ENCODE measurements around the gene CYP2U1. TPM values are rescaled to one million over a fixed set of nuclear protein-coding genes. Genes with fewer than 3 reads are reported as not detected.

Gene CYP2U1
- polyA plus RNA-seq, 3 donors = 0.77 to 1.7 (median 1.5) TPM

DNA sequence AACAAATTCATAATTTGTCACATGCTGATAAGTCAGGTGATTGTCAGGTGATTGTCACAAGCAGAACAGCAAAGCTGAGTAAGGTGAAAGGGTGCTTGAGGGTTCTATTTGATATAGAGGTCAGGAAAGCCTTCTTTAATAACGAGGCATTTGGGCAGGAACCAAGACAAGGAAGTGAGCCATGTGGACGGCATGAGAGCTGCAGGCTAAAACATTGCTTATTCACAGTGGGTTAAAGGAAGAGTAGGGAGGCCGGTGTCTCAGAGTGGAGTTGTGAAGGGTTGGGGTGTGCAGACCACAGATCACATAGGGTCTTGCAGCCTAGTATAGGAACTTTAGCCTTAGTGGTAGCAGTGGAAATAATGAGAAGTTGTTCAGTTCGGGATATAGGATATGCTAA is 31.3 kb upstream of the CYP2U1 start:
- no peaks in the 10 kb centered on the region for H3K27me3 Mint-ChIP-seq (ENCODE audit: low read depth in 3 of 3)
- peaks cover 65% of the 10 kb centered on the region for H4K20me1 ChIP-seq (ENCODE audit: insufficient read depth, low read length)
- H3K9me3 Mint-ChIP-seq = peaks cover 2 to 9% (median 5%) of the 10 kb centered on the region in 7 donors
- 88% methylated on average over 4 of the region's 4 CpGs for WGBS (ENCODE audit: insufficient coverage)
- H3K36me3 ChIP-seq (replicated peaks in 1 of 2; ENCODE audit: control insufficient read depth in 1 of 2, insufficient read depth in 2 of 2, low read length in 2 of 2) = peaks cover 45 to 100% of the 10 kb centered on the region in 2 donors
- H3K9ac ChIP-seq (ENCODE audit: insufficient read depth, low read length, poor library complexity, severe bottlenecking) = no peak overlapping the region
- TF ChIP-seq, protein P1, sequence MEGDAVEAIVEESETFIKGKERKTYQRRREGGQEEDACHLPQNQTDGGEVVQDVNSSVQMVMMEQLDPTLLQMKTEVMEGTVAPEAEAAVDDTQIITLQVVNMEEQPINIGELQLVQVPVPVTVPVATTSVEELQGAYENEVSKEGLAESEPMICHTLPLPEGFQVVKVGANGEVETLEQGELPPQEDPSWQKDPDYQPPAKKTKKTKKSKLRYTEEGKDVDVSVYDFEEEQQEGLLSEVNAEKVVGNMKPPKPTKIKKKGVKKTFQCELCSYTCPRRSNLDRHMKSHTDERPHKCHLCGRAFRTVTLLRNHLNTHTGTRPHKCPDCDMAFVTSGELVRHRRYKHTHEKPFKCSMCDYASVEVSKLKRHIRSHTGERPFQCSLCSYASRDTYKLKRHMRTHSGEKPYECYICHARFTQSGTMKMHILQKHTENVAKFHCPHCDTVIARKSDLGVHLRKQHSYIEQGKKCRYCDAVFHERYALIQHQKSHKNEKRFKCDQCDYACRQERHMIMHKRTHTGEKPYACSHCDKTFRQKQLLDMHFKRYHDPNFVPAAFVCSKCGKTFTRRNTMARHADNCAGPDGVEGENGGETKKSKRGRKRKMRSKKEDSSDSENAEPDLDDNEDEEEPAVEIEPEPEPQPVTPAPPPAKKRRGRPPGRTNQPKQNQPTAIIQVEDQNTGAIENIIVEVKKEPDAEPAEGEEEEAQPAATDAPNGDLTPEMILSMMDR (IDR thresholded peaks at IDR 0.05) = no peak
- peaks cover 5% of the 10 kb centered on the region for H3K4me1 Mint-ChIP-seq
- peak overlapping the region in 1 of 7 donors; percentile 25 for H3K27ac Mint-ChIP-seq
- H3K79me2 ChIP-seq (ENCODE audit: insufficient read depth, low read length) = peaks cover 16% of the 10 kb centered on the region
- no peaks in the 10 kb centered on the region for H3K27me3 ChIP-seq (ENCODE audit: control insufficient read depth in 2 of 2, insufficient read depth in 2 of 2, low read length in 2 of 2)
- peak overlapping the region in 1 of 2 donors; percentile 33 for H3K27ac ChIP-seq (ENCODE audit: low read depth in 1 of 2, low read length in 2 of 2)
- no peak for DNase-seq
- H3K4me1 ChIP-seq (ENCODE audit: control insufficient read depth in 1 of 2, insufficient read depth in 2 of 2, low read length in 2 of 2) = no peaks in the 10 kb centered on the region
- H3K4me3 Mint-ChIP-seq = no peak overlapping the region
- intact Hi-C loops (cut with micrococcal nuclease) = no loop called here
- peaks cover 74 to 80% of the 10 kb centered on the region in 2 donors for H3K36me3 Mint-ChIP-seq
- H3K4me2 ChIP-seq (replicated peaks; ENCODE audit: extremely low read depth, low read length, poor library complexity, severe bottlenecking) = no peak overlapping the region
- no peak overlapping the region for H2AFZ ChIP-seq (ENCODE audit: insufficient read depth, low read depth, low read length, poor library complexity, severe bottlenecking)
- no peak overlapping the region for H3K4me3 ChIP-seq (replicated peaks in 1 of 3; ENCODE audit: low read depth in 2 of 3, low read length in 3 of 3)
- no peaks in the 10 kb centered on the region for H3K9me3 ChIP-seq (replicated peaks in 1 of 2; ENCODE audit: control insufficient read depth in 1 of 2, insufficient read depth in 1 of 2, low read length in 2 of 2)

DNA sequence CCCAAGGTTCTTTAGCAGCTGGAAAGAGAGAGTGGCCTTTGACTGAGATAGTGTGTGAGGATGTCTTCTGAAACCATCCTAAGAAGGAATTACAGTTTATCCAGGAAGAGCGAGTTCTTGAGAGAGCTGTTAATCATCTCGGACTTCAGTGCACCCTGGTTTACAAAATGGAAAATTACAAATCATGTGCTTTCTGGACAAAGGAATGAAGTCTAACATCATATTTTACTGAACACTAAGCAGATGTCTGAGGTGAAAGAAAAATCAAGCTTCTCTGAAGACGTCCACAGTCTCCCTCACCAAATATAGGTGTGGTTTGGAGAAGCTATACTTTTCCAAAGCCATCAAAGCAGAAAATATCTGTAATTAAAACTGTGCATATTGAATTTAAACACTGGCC is 30.8 kb upstream of the CYP2U1 start:
- Histone ChIP-seq H4K20me1 (ENCODE audit: insufficient read depth, low read length) (peaks cover 65% of the 10 kb centered on the region), H3K9me3 (replicated peaks in 1 of 2; ENCODE audit: control insufficient read depth in 1 of 2, insufficient read depth in 1 of 2, low read length in 2 of 2) (no peaks in the 10 kb centered on the region), H3K27ac (ENCODE audit: low read depth in 1 of 2, low read length in 2 of 2) (peak overlapping the region in 1 of 2 donors; percentile 33), H3K36me3 (replicated peaks in 1 of 2; ENCODE audit: control insufficient read depth in 1 of 2, insufficient read depth in 2 of 2, low read length in 2 of 2) (peaks cover 45 to 100% of the 10 kb centered on the region in 2 donors), H3K79me2 (ENCODE audit: insufficient read depth, low read length) (peaks cover 12% of the 10 kb centered on the region), H3K4me1 (ENCODE audit: control insufficient read depth in 1 of 2, insufficient read depth in 2 of 2, low read length in 2 of 2) (no peaks in the 10 kb centered on the region), H3K27me3 (ENCODE audit: control insufficient read depth in 2 of 2, insufficient read depth in 2 of 2, low read length in 2 of 2) (no peaks in the 10 kb centered on the region), H2AFZ (ENCODE audit: insufficient read depth, low read depth, low read length, poor library complexity, severe bottlenecking) (no peak overlapping the region), H3K4me2 (replicated peaks; ENCODE audit: extremely low read depth, low read length, poor library complexity, severe bottlenecking) (no peak overlapping the region), H3K4me3 (replicated peaks in 1 of 3; ENCODE audit: low read depth in 2 of 3, low read length in 3 of 3) (no peak overlapping the region), H3K9ac (ENCODE audit: insufficient read depth, low read length, poor library complexity, severe bottlenecking) (no peak overlapping the region)
- Mint-ChIP-seq H3K36me3 (peaks cover 73 to 80% of the 10 kb centered on the region in 2 donors), H3K27ac (no peak overlapping the region), H3K4me3 (no peak overlapping the region), H3K9me3 (peaks cover 2 to 9% (median 5%) of the 10 kb centered on the region in 7 donors), H3K4me1 (peaks cover 4% of the 10 kb centered on the region), H3K27me3 (ENCODE audit: low read depth in 3 of 3) (no peaks in the 10 kb centered on the region)
- TF ChIP-seq, protein P1 (IDR thresholded peaks at IDR 0.05) = no peak
- intact Hi-C loops (cut with micrococcal nuclease) = no loop called here
- no peak for DNase-seq
- no CpG with 5 or more reads among the region's 3 CpGs for WGBS (ENCODE audit: insufficient coverage)

All from CD14-positive monocyte (primary cell).